HepG2 (cell line): ENCODE data around the gene ZNF213. TPM values are rescaled to one million over a fixed set of nuclear protein-coding genes. Genes with fewer than 3 reads are reported as not detected.

Experiments
- CBX5 ChIP-seq: sonication (generic); formaldehyde crosslinking; IDR thresholded peaks from 2 replicates; pipeline ENCODE4 v1.4.0; 2020; ENCODE audit warnings: missing genetic modification reagents, borderline replicate concordance
- FOXA1 ChIP-seq, 2 experiments: fragments of 450-650 bp in 1 of 2; sonication (generic) in 1 of 2; formaldehyde crosslinking in 1 of 2; IDR thresholded peaks; 2 replicates each; pipeline versions ENCODE4 v1.4.0 to v1.6.1; 2016 to 2020; ENCODE audit warnings: missing genetic modification reagents in 1 of 2
- MAFK ChIP-seq, 2 experiments: IDR thresholded peaks in 1 of 2; conservative IDR thresholded peaks in 1 of 2; 2 replicates each; pipeline ENCODE4 v1.6.1; 2011; ENCODE audit warnings: improper control_type of control experiment in 2 of 2, low read length in 2 of 2
- XBP1 ChIP-seq: sonication (generic); formaldehyde crosslinking; IDR thresholded peaks from 2 replicates; pipeline ENCODE4 v1.5.0; 2020; ENCODE audit warnings: missing genetic modification reagents
- ZFP36 ChIP-seq: fragments of 150-350 bp; IDR thresholded peaks from 2 replicates; pipeline ENCODE4 v1.6.1; 2018; ENCODE audit warnings: borderline replicate concordance, low read length, low read depth; ENCODE audit not compliant: partially characterized antibody
- ZNF30 ChIP-seq: sonication (generic); formaldehyde crosslinking; IDR thresholded peaks from 2 replicates; pipeline ENCODE4 v1.5.0; 2020; ENCODE audit warnings: mild to moderate bottlenecking, missing genetic modification reagents
- ZNF451 ChIP-seq: sonication (generic); formaldehyde crosslinking; IDR thresholded peaks from 2 replicates; pipeline ENCODE4 v1.5.0; 2020; ENCODE audit warnings: mild to moderate bottlenecking, missing genetic modification reagents
- ZNF558 ChIP-seq: sonication (generic); formaldehyde crosslinking; IDR thresholded peaks from 2 replicates; pipeline ENCODE4 v1.9.0; 2022; ENCODE audit warnings: mild to moderate bottlenecking, missing genetic modification reagents, borderline replicate concordance
- ZNF749 ChIP-seq: sonication (generic); formaldehyde crosslinking; IDR thresholded peaks from 2 replicates; pipeline ENCODE4 v1.8.0; 2022; ENCODE audit warnings: mild to moderate bottlenecking, missing genetic modification reagents, moderate library complexity, borderline replicate concordance
- ZSCAN20 ChIP-seq: sonication (generic); formaldehyde crosslinking; IDR thresholded peaks from 2 replicates; pipeline ENCODE4 v1.4.0; 2020; ENCODE audit warnings: missing genetic modification reagents, mild to moderate bottlenecking, borderline replicate concordance
- polyA plus RNA-seq, 8 experiments: library from polyadenylated mRNA; depleted of rRNA in 3 of 8; stranded (reverse) in 7 of 8; unstranded in 1 of 8; fragments of >200 nt; fragmentation: Illumina TruSeq in 4 of 8; extraction: Trizol in 4 of 8; gene quantifications; 2 replicates each; pipeline versions ENCODE4 v1.2.1 to v1.2.3, GENCODE V29; 2011 to 2016; ENCODE audit warnings: low read depth in 4 of 8, missing spikeins in 1 of 8, mixed read lengths in 1 of 8; ENCODE audit not compliant: insufficient read depth in 1 of 8
- total RNA-seq, 5 experiments: library from RNA; depleted of rRNA; stranded (reverse); fragments of >200 nt; fragmentation: Illumina TruSeq; extraction: Trizol; gene quantifications; 2 replicates each; pipeline ENCODE4 v1.2.3, GENCODE V29; 2016; ENCODE audit warnings: low read depth in 1 of 5
- TF ChIP-seq, protein P1 (sequence below): sonication (generic); formaldehyde crosslinking; IDR thresholded peaks from one replicate; pipeline ENCODE4 v1.5.1; 2020; ENCODE audit warnings: mild to moderate bottlenecking, missing genetic modification reagents; ENCODE audit errors: not compliant biosample characterization
- TF ChIP-seq, protein P2 (sequence below): sonication (generic); formaldehyde crosslinking; IDR thresholded peaks from 2 replicates; pipeline ENCODE4 v1.5.0; 2020; ENCODE audit warnings: missing genetic modification reagents
- TF ChIP-seq, protein P3 (sequence below): sonication (generic); formaldehyde crosslinking; IDR thresholded peaks from 2 replicates; pipeline ENCODE4 v1.9.0; 2021; ENCODE audit warnings: missing genetic modification reagents, mild to moderate bottlenecking, borderline replicate concordance
- TF ChIP-seq, protein P4 (sequence below): sonication (generic); formaldehyde crosslinking; IDR thresholded peaks from 2 replicates; pipeline ENCODE4 v1.5.0; 2020; ENCODE audit warnings: mild to moderate bottlenecking, missing genetic modification reagents

ZNF213 gene
- total and polyA plus RNA-seq, 2 of the 13 experiments (the other 11 are each of a cell fraction or from before 2014, with no cell fraction given), result 0.59 to 0.97 TPM

DNA sequence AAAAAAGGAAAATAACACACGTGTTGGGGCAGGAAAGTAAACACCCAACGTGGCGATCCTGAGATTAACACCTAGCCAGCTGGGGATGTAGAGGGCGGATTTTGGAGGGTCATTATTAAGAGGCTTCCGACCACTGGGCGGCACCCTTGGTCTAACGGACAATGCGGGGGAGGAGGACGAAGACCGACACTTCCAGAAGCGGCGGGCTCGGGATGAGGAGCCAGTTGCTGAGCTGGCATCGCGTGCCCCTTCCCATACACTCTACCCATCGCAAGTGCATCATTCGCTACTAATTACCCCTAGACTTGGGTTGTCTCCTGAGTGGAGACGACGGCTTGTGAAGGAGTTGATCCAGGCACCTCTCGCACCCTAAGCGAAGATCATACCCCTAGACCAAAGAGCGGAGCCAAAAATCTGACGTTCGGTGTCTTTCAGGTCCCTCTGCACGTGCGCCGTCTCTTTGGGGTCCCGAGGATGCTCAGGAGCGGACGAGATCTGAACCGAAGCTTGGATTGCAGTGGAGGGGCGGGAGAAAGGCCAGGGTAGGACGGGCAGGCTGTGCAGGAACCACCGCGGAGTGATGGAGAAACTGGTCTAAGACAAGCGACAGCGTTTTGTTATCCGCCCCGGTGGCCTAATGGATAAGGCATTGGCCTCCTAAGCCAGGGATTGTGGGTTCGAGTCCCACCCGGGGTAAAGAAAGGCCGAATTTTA, 17.6 kb downstream of the ZNF213 start (continued):
- TF ChIP-seq, protein P1, sequence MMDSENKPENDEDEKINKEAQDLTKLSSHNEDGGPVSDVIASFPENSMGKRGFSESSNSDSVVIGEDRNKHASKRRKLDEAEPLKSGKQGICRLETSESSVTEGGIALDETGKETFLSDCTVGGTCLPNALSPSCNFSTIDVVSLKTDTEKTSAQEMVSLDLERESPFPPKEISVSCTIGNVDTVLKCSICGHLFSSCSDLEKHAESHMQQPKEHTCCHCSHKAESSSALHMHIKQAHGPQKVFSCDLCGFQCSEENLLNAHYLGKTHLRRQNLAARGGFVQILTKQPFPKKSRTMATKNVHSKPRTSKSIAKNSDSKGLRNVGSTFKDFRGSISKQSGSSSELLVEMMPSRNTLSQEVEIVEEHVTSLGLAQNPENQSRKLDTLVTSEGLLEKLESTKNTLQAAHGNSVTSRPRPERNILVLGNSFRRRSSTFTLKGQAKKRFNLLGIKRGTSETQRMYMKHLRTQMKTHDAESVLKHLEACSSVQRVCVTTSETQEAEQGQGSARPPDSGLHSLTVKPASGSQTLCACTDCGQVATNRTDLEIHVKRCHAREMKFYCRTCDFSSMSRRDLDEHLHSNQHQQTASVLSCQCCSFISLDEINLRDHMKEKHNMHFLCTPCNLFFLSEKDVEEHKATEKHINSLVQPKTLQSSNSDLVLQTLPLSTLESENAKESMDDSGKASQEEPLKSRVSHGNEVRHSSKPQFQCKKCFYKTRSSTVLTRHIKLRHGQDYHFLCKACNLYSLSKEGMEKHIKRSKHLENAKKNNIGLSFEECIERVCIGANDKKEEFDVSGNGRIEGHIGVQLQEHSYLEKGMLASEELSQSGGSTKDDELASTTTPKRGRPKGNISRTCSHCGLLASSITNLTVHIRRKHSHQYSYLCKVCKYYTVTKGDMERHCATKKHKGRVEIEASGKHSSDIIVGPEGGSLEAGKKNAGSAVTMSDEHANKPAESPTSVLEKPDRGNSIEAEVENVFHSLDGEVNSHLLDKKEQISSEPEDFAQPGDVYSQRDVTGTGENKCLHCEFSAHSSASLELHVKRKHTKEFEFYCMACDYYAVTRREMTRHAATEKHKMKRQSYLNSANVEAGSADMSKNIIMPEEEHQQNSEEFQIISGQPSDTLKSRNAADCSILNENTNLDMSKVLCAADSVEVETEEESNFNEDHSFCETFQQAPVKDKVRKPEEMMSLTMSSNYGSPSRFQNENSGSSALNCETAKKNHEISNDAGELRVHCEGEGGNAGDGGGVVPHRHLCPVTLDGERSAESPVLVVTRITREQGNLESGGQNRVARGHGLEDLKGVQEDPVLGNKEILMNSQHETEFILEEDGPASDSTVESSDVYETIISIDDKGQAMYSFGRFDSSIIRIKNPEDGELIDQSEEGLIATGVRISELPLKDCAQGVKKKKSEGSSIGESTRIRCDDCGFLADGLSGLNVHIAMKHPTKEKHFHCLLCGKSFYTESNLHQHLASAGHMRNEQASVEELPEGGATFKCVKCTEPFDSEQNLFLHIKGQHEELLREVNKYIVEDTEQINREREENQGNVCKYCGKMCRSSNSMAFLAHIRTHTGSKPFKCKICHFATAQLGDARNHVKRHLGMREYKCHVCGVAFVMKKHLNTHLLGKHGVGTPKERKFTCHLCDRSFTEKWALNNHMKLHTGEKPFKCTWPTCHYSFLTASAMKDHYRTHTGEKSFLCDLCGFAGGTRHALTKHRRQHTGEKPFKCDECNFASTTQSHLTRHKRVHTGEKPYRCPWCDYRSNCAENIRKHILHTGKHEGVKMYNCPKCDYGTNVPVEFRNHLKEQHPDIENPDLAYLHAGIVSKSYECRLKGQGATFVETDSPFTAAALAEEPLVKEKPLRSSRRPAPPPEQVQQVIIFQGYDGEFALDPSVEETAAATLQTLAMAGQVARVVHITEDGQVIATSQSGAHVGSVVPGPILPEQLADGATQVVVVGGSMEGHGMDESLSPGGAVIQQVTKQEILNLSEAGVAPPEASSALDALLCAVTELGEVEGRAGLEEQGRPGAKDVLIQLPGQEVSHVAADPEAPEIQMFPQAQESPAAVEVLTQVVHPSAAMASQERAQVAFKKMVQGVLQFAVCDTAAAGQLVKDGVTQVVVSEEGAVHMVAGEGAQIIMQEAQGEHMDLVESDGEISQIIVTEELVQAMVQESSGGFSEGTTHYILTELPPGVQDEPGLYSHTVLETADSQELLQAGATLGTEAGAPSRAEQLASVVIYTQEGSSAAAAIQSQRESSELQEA (CRISPR knock-in tag), result peak; percentile 68
- TF ChIP-seq, protein P2, sequence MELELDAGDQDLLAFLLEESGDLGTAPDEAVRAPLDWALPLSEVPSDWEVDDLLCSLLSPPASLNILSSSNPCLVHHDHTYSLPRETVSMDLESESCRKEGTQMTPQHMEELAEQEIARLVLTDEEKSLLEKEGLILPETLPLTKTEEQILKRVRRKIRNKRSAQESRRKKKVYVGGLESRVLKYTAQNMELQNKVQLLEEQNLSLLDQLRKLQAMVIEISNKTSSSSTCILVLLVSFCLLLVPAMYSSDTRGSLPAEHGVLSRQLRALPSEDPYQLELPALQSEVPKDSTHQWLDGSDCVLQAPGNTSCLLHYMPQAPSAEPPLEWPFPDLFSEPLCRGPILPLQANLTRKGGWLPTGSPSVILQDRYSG (CRISPR knock-in tag), result no peak
- TF ChIP-seq ZFP36 (no peak), ZNF451 (CRISPR knock-in tag) (no peak), XBP1 (CRISPR knock-in tag) (no peak), MAFK (conservative IDR thresholded peaks at IDR 0.05 in 1 of 2, IDR thresholded peaks at IDR 0.05 in 1 of 2; ENCODE audit: low read length in 2 of 2) (peak in 1 of 2 experiments; percentile 1; a peak in 1 of 4 replicates), CBX5 (CRISPR knock-in tag) (peak; percentile 42; the same call in 1 of the 2 replicates), ZNF558 (CRISPR knock-in tag) (0 out of 2 replicates have a peak, but pooled peaks have one; percentile 67), ZNF749 (CRISPR knock-in tag) (no peak), ZSCAN20 (CRISPR knock-in tag) (no peak), FOXA1 (IDR thresholded peaks at IDR 0.05) (no peak), FOXA1 (CRISPR knock-in tag; IDR thresholded peaks at IDR 0.05) (0 out of 2 replicates have a peak, but pooled peaks have one; percentile 25), ZNF30 (no peak)
- TF ChIP-seq, protein P3, sequence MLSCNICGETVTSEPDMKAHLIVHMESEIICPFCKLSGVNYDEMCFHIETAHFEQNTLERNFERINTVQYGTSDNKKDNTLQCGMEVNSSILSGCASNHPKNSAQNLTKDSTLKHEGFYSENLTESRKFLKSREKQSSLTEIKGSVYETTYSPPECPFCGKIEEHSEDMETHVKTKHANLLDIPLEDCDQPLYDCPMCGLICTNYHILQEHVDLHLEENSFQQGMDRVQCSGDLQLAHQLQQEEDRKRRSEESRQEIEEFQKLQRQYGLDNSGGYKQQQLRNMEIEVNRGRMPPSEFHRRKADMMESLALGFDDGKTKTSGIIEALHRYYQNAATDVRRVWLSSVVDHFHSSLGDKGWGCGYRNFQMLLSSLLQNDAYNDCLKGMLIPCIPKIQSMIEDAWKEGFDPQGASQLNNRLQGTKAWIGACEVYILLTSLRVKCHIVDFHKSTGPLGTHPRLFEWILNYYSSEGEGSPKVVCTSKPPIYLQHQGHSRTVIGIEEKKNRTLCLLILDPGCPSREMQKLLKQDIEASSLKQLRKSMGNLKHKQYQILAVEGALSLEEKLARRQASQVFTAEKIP (CRISPR knock-in tag), result no peak
- TF ChIP-seq, protein P4, sequence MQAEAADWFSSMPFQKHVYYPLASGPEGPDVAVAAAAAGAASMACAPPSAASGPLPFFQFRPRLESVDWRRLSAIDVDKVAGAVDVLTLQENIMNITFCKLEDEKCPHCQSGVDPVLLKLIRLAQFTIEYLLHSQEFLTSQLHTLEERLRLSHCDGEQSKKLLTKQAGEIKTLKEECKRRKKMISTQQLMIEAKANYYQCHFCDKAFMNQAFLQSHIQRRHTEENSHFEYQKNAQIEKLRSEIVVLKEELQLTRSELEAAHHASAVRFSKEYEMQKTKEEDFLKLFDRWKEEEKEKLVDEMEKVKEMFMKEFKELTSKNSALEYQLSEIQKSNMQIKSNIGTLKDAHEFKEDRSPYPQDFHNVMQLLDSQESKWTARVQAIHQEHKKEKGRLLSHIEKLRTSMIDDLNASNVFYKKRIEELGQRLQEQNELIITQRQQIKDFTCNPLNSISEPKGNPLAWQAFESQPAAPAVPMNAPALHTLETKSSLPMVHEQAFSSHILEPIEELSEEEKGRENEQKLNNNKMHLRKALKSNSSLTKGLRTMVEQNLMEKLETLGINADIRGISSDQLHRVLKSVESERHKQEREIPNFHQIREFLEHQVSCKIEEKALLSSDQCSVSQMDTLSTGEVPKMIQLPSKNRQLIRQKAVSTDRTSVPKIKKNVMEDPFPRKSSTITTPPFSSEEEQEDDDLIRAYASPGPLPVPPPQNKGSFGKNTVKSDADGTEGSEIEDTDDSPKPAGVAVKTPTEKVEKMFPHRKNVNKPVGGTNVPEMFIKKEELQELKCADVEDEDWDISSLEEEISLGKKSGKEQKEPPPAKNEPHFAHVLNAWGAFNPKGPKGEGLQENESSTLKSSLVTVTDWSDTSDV (CRISPR knock-in tag), result no peak
